Activated naive CD4-positive, alpha-beta T cell treated with anti-CD3 and anti-CD28 coated beads, Interleukin-2, amount 50 U/mL, for 16 hours (primary cell): ENCODE data around the gene F2RL1.
"Not testable (repeated sequence)": the region's sequence is repeated elsewhere in the genome, so short reads cannot be mapped to it uniquely, and the experiment has no call there.

Experiments
- DNase-seq: peaks from one replicate; pipeline ENCODE4 v3.0.0-alpha.2; 2020

The F2RL1 gene

DNA sequence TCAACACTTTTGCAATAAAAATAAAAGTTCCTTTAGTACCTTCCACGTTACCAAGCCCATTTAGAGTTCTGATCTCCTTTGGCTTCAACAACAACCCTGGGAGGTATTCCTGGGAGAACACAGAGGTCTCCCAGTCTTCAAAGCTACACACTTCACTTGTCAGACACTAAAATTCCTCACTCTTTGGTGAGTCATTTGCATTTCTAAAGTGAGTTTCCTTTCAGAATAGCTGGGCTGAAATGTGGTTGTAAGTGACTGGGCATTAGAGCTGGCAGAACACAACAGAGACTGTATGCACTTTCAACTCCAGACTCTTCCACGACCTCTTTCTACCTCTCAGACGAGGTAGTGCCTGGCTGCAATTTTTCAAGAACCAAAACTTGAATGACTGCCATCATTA is 11.5 kb upstream of the F2RL1 start:
- no peak for DNase-seq

DNA sequence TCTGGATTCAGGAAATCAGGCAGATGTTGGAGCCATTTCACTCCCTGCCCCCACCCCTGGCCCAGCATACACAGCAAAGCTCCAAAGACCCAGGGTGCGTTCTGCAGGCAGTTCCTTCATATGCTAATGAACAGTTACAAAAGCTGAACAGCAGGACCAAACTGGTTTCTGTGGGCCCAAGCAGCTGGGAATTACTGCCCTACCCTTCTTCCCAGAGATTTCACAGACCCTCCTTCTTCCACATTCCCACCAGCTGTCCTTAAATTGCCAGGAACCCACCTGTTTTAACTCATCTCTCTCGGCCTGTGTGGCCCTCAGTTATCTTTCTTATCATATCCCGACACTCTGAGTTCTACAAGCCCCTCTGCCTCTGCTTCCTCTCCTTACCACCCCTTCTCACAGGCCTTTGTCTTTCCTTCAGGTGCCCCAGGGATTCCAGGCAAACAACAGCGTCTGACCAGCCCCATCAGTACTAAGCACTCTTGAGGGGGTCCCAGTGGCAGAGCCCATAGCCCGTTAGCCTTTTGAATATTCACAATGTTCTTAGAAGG is 10.6 kb upstream of the F2RL1 start:
- DNase-seq: no peak

DNA sequence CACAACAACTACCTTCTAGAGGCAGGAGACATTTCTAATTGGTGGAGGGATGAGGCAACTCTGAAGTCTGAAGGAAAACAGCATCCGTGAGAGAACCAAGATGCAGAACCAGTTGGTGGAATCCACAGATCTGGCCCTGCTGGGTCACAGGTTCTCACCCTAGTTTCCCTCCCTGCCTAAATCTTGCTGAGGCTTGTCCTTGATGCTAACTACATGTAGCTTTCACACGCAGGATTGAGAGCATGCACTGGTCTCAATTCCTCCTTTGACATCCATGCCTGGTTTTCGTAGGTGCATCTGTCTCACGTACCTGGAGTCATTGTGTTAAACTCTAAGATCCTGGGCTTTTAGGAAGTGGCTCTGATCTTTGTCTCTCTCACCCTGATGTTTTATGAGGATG is 9.7 kb upstream of the F2RL1 start:
- no peak for DNase-seq

DNA sequence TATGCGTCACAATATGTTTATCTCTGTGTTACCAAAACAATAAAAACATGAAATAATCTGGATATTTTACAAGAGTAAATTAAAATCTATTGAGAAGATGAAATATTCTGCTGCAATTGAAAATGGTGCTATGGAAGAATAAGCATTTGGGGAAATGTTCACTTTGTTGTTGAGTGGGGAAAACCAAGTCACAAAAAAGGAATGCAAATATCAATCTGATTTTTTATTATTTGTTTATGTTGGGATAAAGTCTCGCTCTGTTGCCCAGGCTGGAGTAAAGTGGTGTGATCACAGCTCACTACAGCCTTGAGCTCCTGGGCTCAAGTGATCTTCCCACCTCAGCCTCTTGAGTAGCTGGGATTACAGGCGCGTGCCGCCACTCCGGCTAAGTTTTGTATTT is 8.6 kb upstream of the F2RL1 start:
- no peak for DNase-seq

DNA sequence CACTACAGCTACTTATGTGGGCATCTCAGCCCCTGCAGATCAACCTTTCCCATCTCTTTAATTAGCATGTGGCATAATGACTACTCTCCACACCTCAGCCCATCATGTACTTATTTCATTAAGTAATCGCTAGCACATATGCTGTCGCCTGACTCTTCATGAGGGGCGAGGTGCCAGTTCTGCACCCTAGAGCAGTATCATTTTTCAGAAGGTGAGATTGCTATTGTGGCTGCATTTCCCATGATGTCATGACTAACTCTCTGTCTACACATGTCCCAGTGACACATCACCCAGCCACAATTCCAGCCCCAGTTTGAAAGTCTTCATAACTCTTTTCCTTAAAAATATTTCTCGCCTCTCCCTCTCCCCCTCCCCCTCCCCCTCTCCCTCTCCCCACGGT is 7.6 kb upstream of the F2RL1 start:
- no peak for DNase-seq

DNA sequence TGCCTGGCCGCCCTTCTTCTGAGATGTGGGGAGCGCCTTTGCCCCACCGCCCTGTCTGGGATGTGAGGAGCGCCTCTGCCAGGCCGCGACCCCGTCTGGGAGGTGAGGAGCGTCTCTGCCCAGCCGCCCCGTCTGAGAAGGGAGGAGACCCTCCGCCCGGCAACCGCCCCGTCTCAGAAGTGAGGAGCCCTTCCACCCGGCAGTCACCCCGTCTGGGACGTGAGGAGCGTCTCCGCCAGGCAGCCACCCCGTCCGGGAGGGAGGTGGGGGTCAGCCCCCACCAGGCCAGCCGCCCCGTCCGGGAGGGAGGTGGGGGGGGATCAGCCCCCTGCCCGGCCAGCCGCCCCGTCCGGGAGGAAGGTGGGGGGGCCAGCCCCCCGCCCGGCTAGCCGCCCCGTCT is 6.6 kb upstream of the F2RL1 start:
- DNase-seq: not testable (repeated sequence)

DNA sequence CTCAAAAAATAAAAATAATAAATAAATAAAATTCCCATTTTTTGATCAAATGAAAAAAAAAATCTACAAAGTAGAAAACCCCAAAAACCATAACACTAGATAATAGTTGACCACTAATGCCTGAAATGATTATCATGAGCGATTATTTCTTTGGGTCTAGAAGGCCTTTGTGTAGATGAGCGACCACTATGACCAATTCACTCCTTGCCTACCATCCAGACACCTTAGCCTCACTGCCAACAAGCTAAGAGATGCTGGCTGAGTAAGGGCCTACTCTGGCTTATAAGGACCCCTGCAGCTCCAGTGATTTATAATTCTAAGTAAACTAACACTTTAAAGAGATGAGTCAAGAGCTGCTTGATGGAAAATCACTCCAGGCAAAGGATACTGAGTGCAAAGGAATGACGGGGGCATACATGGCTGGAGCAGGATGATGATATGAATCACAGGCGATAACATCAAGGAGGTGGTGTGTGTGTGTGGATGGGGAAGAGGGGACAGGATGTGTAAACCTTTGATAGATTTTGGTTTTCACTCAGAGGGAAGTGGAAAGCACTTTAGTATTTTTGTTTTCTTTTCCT is 4.8 kb upstream of the F2RL1 start:
- no peak for DNase-seq

DNA sequence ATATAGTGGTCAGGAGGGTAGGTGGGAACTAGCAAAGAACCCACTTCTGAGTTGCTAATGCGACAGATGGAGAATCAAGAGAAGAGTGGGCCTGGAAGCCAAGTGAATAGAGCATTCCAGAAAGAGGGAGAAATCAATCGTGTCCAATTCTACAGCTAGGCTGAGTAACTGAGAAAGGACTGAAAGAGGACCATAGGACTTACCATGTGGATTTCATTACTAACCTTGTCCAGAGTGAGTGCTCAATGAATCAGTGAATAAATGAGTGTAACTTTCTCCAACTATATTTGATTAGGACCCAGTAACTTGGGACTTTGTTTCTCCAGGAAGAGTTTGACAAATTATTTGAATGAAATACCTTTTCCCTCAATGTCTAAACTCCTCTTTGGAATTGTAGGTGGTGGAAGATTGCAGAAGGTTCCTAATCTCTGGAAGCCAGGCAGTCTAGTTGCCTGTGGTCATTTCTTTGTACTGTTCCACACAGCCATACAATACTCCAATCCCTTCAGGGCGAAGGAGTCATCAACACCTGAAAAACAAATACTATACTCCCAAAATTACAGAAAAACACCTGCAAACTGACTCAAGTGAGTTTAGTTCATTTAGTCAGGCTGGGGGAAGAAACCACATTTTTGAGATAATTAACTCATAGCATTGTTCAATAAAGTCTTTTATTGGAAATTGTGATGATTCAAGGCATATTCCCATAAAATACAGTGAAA is 2.6 kb upstream of the F2RL1 start:
- no peak for DNase-seq

- no peak for DNase-seq
Measured at GRCh38 chr5:76819851-76820525, 1.2 kb downstream of the F2RL1 start.

- no peak for DNase-seq
Measured at GRCh38 chr5:76820526-76820890, 1.7 kb downstream of the F2RL1 start.

- DNase-seq: no peak
Measured at GRCh38 chr5:76821136-76821535, 2.3 kb downstream of the F2RL1 start.

DNA sequence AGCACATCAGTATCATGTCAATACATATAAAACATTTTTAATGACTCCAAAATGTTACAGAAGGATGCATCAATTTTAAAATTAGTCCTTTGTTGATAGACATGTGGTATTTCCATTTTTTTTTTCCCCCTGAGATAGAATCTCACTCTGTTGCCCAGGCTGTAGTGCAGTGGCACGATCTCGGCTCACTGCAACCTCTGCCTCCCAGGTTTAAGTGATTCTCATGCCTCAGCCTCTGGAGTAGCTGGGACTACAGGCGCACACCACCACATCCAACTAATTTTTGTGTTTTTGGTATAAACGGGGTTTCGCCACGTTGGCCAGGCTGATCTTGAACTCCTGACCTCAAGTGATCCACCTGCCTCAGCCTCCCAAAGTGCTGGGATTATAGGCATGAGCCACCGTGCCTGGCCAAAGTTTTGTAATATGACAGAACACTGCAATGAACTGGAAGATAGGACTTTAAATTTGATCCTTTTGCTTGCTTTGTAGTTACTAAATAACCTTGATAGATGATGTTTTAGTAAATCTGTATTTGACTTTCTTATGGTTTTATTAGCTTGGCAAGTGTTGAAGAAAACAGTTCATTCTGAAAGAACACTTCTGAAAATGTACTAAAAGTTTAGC is 3.4 kb downstream of the F2RL1 start:
- not testable (repeated sequence) for DNase-seq

DNA sequence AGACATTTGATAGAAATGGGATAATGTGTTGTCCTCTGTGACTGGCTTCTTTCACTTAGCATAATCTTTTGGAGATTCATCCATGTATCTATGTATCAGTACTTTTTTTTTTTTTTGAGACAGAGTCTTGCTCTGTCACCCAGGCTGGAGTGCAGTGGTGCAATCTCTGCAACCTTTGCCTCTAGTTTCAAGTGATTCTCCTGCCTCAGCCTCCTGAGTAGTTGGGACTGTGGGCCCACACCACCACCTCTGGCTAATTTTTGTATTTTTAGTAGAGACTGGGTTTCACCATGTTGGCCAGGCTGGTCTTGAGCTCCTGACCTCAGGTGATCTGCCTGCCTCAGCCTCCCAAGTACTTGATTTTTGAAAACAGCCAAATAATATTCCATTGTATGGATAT is 7.6 kb downstream of the F2RL1 start:
- DNase-seq: not testable (repeated sequence)

GRCh38 chr5:76831110-76831452 is 12.3 kb downstream of the F2RL1 start:
- DNase-seq: no peak

- no peak for DNase-seq
Measured at GRCh38 chr5:76836181-76836580, 17.4 kb downstream of the F2RL1 start.

GRCh38 chr5:76836585-76836984 is 17.8 kb downstream of the F2RL1 start:
- DNase-seq: no peak

DNA sequence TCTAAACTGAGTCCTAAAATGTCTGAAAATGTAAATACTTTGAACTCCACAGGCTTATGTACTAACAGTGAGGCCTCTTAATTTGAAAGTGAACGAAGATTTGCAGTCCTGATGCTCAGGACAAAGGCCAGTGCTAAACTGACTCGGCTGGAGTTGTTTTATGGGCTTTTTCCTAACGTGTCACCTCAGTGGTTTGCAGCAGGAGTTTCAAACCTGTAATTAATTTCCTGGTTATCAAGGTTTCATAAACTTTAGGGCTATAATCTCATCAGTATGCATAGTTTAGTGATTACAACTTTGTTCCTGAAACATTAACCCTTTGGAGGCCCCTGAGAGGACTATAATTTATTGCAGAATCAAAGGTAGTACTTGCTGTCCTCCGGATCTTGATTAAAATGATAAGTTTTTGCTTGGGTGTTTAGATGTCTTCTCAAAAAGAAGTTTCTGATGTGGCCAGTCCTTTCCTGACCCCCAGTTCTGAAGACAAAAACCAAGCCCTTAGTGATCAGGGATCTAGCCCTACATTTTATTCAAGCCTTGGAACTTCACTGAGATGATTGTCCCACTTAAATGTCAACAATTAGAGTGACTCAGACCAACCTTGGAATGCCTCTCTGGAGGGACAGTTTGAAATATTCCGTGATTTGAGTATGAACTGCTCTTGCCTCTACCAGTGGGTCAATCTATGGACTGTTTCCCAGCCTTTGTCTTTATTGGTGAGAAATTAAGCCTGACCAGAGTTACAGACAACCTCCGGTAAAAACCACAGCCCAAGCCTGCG is 19.8 kb downstream of the F2RL1 start:
- DNase-seq: no peak

GRCh38 chr5:76841361-76841760 is 22.5 kb downstream of the F2RL1 start:
- no peak for DNase-seq

- DNase-seq: no peak
Measured at GRCh38 chr5:76845890-76846289, 27.1 kb downstream of the F2RL1 start.

DNA sequence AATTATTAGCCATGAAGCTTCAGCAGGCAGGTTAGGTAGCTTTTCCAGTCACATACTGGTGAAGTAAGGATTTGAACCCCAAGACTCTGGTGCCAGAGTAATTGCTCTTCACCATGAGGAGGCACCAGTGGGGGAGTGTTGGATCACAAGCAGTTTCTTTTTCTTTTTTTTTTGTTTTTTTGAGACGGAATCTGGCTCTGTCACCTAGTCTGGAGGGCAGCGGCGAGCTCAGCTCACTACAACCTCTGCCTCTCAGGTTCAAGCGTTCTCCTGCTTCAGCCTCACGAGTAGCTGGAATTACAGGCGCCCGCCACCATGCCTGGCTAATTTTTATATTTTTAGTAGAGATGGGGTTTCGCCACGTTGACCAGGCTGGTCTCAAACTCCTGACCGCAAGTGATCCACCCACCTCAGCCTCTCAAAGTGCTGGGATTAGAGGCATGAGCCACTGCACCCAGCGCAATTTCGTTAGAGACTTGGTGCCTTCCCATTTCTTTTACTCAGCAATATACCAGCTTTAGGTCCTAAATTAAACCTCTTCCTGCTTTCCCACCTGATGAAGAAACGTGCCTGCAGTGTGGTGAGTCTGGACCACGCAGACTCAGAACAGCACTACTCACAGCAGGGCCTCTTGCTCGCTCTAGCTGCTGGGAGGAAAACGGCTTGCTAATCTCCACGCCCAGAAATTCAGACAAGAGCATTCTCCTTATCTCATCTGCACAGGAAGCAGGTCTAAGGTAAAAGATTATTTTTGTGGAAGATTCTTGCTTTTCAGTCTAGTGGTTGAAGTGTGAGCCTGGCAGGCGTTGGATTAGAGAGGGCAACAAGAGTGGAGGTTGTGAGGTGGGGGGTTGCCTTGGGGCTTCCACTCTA is 30.8 kb downstream of the F2RL1 start, which contains the start of gene S100Z:
Gene S100Z (plus strand): TSS at position 596 of the 873 bp plus-strand sequence. CDS start 25,346 bp downstream, outside the sequence.
- DNase-seq: peak; percentile 36

DNA sequence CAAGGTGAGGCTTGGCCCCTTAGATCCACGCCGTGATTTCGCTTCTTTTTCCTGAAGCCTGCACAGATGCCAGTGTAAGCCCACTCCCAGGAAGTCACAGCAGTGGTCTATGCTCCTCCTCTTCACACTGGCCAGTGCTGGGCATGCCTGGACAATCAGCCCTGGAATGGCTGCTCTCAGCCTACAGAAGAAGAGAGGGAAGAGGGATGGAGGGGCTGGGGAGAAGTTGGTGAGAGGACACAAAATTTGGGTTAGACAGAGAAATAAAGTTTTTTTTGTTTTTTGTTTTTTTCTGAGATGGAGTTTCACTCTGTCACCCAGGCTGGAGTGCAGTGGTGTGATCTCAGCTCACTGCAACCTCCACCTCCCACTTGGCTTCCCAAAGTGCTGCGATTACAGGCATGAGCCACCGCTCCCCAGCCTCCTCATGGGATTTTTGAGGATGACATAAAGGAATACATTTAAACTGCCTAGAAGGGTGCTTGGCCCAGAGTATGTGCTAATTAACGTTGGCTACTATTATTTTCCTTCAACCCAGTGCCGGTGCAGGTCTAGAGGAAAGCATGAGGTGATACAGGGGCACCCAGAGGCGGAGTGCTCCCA is 31.8 kb downstream of the F2RL1 start:
- DNase-seq: no peak
